ENCODE measurements around the gene TBX19.

DNA sequence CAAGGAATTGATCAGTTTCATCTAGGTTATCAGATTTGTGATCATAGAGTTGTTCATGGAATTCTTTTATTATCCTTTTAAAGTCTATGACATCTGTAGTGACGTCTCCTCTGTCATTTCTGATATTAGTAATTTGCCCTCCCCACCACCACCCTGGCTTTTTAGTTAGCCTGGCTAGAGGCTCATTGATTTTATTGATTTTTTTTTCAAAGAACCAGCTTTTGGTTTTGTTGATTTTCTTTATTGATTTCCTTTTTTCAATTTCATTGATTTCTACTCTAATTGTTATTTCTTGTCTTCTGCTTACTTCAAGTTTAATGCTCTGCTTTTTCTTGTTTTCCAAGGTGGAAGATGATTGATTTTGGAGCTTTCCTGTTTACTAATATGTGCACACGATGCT is 23.3 kb upstream of the TBX19 start:
- no peak for TF ChIP-seq POLR2A (IDR thresholded peaks at IDR 0.05)
- TF ChIP-seq, protein P1, sequence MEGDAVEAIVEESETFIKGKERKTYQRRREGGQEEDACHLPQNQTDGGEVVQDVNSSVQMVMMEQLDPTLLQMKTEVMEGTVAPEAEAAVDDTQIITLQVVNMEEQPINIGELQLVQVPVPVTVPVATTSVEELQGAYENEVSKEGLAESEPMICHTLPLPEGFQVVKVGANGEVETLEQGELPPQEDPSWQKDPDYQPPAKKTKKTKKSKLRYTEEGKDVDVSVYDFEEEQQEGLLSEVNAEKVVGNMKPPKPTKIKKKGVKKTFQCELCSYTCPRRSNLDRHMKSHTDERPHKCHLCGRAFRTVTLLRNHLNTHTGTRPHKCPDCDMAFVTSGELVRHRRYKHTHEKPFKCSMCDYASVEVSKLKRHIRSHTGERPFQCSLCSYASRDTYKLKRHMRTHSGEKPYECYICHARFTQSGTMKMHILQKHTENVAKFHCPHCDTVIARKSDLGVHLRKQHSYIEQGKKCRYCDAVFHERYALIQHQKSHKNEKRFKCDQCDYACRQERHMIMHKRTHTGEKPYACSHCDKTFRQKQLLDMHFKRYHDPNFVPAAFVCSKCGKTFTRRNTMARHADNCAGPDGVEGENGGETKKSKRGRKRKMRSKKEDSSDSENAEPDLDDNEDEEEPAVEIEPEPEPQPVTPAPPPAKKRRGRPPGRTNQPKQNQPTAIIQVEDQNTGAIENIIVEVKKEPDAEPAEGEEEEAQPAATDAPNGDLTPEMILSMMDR (IDR thresholded peaks at IDR 0.05) = no peak
- TF ChIP-seq EP300 (IDR thresholded peaks at IDR 0.05) = no peak

Data from gastroesophageal sphincter (tissue), 3 donors.